Stimulated activated CD4-positive, alpha-beta T cell treated with anti-CD3 and anti-CD28 coated beads, Interleukin-1b, Interleukin-23, amount 100 ng/mL, for 48 hours (primary cell): Measurements from ENCODE around the gene OR6J1.
"Not testable (repeated sequence)": the region's sequence is repeated elsewhere in the genome, so short reads cannot be mapped to it uniquely, and the experiment has no call there.

ENCODE experiments used
- DNase-seq: peaks from one replicate; pipeline ENCODE4 v3.0.0-alpha.2; 2020

The OR6J1 gene

GRCh38 chr14:22650046-22650739 is 6.0 kb upstream of the OR6J1 start:
- no peak for DNase-seq

- no peak for DNase-seq
These were observed 4.4 kb upstream of the OR6J1 start for GRCh38 chr14:22648506-22648905.

GRCh38 chr14:22646570-22647254 is 2.6 kb upstream of the OR6J1 start:
- DNase-seq, result no peak

GRCh38 chr14:22641846-22642245 is 2.3 kb downstream of the OR6J1 start:
- no peak for DNase-seq

- no peak for DNase-seq
These were observed 4.0 kb downstream of the OR6J1 start for GRCh38 chr14:22640192-22640591.

GRCh38 chr14:22635980-22636379 is 8.2 kb downstream of the OR6J1 start:
- DNase-seq, result not testable (repeated sequence)

- no peak for DNase-seq
These were observed 9.8 kb downstream of the OR6J1 start for GRCh38 chr14:22634233-22634900.

- no peak for DNase-seq
These were observed 13.7 kb downstream of the OR6J1 start for GRCh38 chr14:22630486-22630885.

GRCh38 chr14:22630066-22630465 is 14.1 kb downstream of the OR6J1 start:
- DNase-seq, result no peak

- no peak for DNase-seq
These were observed 14.8 kb downstream of the OR6J1 start for GRCh38 chr14:22629361-22629760.

- no peak for DNase-seq
These were observed 16.5 kb downstream of the OR6J1 start for GRCh38 chr14:22627506-22628263.

- DNase-seq, result no peak
These were observed 17.6 kb downstream of the OR6J1 start for GRCh38 chr14:22626590-22626989.

- no peak for DNase-seq
These were observed 21.1 kb downstream of the OR6J1 start for GRCh38 chr14:22623047-22623446.

- DNase-seq, result no peak
These were observed 21.9 kb downstream of the OR6J1 start for GRCh38 chr14:22622255-22622654.

GRCh38 chr14:22615765-22616164 is 28.4 kb downstream of the OR6J1 start:
- DNase-seq, result not testable (repeated sequence)

- DNase-seq, result no peak
These were observed 29.8 kb downstream of the OR6J1 start for GRCh38 chr14:22614240-22614799.

GRCh38 chr14:22613736-22614239 is 30.4 kb downstream of the OR6J1 start:
- DNase-seq, result no peak

- DNase-seq, result no peak
These were observed 31.0 kb downstream of the OR6J1 start for GRCh38 chr14:22613106-22613695.

GRCh38 chr14:22610931-22611330 is 33.2 kb downstream of the OR6J1 start:
- DNase-seq, result no peak

GRCh38 chr14:22607291-22607690 is 36.9 kb downstream of the OR6J1 start:
- no peak for DNase-seq

- no peak for DNase-seq
These were observed 37.8 kb downstream of the OR6J1 start for GRCh38 chr14:22606380-22606779.

GRCh38 chr14:22602862-22603261 is 41.3 kb downstream of the OR6J1 start:
- DNase-seq, result no peak
